Neural progenitor cell (in vitro differentiated cells): ENCODE data around the gene GAB2.
"Not testable (repeated sequence)": the region's sequence is repeated elsewhere in the genome, so short reads cannot be mapped to it uniquely, and the experiment has no call there.

Experiments used
- EZH2 ChIP-seq: fragments of 200-600 bp; sonication (generic); IDR thresholded peaks from 2 replicates; pipeline ENCODE4 v1.6.1; 2017; ENCODE audit warnings: antibody characterized with exemption, mild to moderate bottlenecking, moderate library complexity
- EZH2phosphoT487 ChIP-seq: fragments of 200-600 bp; sonication (generic); IDR thresholded peaks from 2 replicates; pipeline ENCODE4 v1.6.1; 2017; ENCODE audit warnings: antibody characterized with exemption
- TF ChIP-seq, protein P1 (sequence below): fragments of 200-600 bp; sonication (generic); IDR thresholded peaks from 2 replicates; pipeline ENCODE4 v1.5.1; 2017; ENCODE audit warnings: antibody characterized with exemption, mild to moderate bottlenecking

DNA sequence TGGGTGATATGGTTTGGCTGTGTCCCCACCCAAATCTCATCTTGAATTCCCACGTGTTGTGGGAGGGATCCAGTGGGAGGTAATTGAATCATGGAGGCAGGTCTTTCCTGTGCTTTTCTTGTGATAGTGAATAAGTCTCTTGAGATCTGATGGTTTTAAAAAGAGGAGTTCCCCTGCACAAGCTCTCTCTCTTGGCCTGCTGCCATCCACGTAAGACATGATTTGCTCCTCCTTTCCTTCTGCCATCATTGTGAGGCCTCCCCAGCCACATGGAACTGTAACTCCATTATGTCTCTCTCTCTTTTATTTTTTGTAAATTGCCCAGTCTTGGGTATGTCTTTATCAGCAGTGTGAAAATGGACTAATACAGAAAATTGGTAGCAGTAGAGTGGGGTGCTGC is 145.8 kb downstream of the GAB2 start:
- TF ChIP-seq, protein P1, sequence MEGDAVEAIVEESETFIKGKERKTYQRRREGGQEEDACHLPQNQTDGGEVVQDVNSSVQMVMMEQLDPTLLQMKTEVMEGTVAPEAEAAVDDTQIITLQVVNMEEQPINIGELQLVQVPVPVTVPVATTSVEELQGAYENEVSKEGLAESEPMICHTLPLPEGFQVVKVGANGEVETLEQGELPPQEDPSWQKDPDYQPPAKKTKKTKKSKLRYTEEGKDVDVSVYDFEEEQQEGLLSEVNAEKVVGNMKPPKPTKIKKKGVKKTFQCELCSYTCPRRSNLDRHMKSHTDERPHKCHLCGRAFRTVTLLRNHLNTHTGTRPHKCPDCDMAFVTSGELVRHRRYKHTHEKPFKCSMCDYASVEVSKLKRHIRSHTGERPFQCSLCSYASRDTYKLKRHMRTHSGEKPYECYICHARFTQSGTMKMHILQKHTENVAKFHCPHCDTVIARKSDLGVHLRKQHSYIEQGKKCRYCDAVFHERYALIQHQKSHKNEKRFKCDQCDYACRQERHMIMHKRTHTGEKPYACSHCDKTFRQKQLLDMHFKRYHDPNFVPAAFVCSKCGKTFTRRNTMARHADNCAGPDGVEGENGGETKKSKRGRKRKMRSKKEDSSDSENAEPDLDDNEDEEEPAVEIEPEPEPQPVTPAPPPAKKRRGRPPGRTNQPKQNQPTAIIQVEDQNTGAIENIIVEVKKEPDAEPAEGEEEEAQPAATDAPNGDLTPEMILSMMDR: not testable (repeated sequence)
- not testable (repeated sequence) for TF ChIP-seq EZH2phosphoT487, EZH2
